SK-N-SH treated with all-trans-retinoic acid at 6 μM for 48 hours (cell line): ENCODE data around the gene CTBP2.

Experiments
- ARNTL ChIP-seq: fragments of 450-650 bp; formaldehyde crosslinking; IDR thresholded peaks from 2 replicates; pipeline ENCODE4 v1.5.0; 2020; ENCODE audit warnings: low read depth, mild to moderate bottlenecking, moderate library complexity, borderline replicate concordance
- BACH2 ChIP-seq: fragments of 250-450 bp; sonication (Bioruptor Pico); IDR thresholded peaks from 2 replicates; pipeline ENCODE4 v1.9.0; 2021; ENCODE audit warnings: mild to moderate bottlenecking, borderline replicate concordance
- PATZ1 ChIP-seq: fragments of 250-450 bp; sonication (Bioruptor Pico); IDR thresholded peaks from 2 replicates; pipeline ENCODE4 v1.8.0; 2020; ENCODE audit warnings: mild to moderate bottlenecking, moderate library complexity, borderline replicate concordance
- SNAI2 ChIP-seq: fragments of 250-450 bp; sonication (Bioruptor Pico); IDR thresholded peaks from 2 replicates; pipeline ENCODE4 v1.5.0; 2020; ENCODE audit warnings: mild to moderate bottlenecking, moderate library complexity
- TOX ChIP-seq: fragments of 250-450 bp; sonication (Bioruptor Pico); IDR thresholded peaks from 2 replicates; pipeline ENCODE4 v1.8.0; 2021; ENCODE audit warnings: mild to moderate bottlenecking, moderate library complexity, borderline replicate concordance
- TSHZ2 ChIP-seq: fragments of 250-450 bp; sonication (Bioruptor Pico); IDR thresholded peaks from 2 replicates; pipeline ENCODE4 v1.5.0; 2020; ENCODE audit warnings: mild to moderate bottlenecking, moderate library complexity
- ZC3H10 ChIP-seq: fragments of 250-450 bp; sonication (Bioruptor Pico); IDR thresholded peaks from 2 replicates; pipeline ENCODE4 v1.5.1; 2021; ENCODE audit warnings: mild to moderate bottlenecking, moderate library complexity
- ZFP3 ChIP-seq: fragments of 250-450 bp; sonication (Bioruptor Pico); IDR thresholded peaks from 2 replicates; pipeline ENCODE4 v1.5.0; 2020; ENCODE audit warnings: mild to moderate bottlenecking, moderate library complexity
- TF ChIP-seq, protein P1 (sequence below): fragments of 250-450 bp; sonication (Bioruptor Pico); IDR thresholded peaks from 2 replicates; pipeline ENCODE4 v1.5.1; 2021; ENCODE audit warnings: mild to moderate bottlenecking, moderate library complexity

DNA sequence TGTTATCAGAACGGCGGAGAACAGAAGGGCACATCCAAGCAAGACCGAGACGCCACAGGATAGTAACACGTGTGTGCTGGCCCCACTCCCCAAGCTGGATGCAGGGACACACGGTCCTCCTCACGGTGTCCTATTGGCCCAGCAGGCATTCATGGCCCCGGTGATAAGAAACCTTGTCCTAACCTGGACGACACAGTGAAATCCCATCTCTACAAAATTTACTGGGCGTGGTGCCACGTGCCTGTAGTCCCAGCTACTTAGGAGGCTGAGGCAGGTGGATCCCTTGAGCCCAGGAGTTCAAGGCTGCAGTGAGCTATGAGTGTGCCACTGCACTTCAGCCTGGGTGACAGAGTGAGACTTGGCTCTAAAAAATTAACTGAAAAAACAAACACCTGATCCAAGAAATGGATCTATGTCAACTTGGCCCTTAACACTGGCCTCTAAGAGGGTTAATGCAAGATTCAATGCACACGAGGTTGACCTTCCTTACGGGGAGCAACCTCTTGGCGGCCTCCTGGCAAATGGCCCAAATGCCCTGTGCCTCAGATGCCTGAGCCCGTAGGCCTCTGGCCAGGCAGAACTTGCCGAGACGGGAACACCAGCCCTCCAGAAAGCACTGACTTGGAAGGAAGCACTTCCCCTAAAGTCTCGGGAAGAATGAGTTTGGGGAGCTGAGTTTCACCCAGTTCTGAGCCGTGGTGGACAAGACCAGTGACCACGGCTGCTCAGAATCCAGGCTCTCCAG, 146.1 kb downstream of the CTBP2 start:
- TF ChIP-seq, protein P1, sequence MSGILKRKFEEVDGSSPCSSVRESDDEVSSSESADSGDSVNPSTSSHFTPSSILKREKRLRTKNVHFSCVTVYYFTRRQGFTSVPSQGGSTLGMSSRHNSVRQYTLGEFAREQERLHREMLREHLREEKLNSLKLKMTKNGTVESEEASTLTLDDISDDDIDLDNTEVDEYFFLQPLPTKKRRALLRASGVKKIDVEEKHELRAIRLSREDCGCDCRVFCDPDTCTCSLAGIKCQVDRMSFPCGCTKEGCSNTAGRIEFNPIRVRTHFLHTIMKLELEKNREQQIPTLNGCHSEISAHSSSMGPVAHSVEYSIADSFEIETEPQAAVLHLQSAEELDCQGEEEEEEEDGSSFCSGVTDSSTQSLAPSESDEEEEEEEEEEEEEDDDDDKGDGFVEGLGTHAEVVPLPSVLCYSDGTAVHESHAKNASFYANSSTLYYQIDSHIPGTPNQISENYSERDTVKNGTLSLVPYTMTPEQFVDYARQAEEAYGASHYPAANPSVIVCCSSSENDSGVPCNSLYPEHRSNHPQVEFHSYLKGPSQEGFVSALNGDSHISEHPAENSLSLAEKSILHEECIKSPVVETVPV (CRISPR knock-in tag): no peak
- TF ChIP-seq TSHZ2: no peak
- TF ChIP-seq ZC3H10 (CRISPR knock-in tag): no peak
- TF ChIP-seq BACH2 (CRISPR knock-in tag): no peak
- no peak for TF ChIP-seq PATZ1 (CRISPR knock-in tag)
- TF ChIP-seq SNAI2 (CRISPR knock-in tag): no peak
- TF ChIP-seq TOX (CRISPR knock-in tag): no peak
- TF ChIP-seq ARNTL (CRISPR knock-in tag): no peak
- no peak for TF ChIP-seq ZFP3 (CRISPR knock-in tag)
